GM19395 (cell line): ENCODE results near the gene ADAM33.

ENCODE experiments used
- ATAC-seq: cut with Tn5 transposase; IDR thresholded peaks from one replicate; pipeline ENCODE4 v1.9.1; 2021; ENCODE audit warnings: mild to moderate bottlenecking, moderate library complexity; ENCODE audit not compliant: unreplicated experiment

The ADAM33 gene

DNA sequence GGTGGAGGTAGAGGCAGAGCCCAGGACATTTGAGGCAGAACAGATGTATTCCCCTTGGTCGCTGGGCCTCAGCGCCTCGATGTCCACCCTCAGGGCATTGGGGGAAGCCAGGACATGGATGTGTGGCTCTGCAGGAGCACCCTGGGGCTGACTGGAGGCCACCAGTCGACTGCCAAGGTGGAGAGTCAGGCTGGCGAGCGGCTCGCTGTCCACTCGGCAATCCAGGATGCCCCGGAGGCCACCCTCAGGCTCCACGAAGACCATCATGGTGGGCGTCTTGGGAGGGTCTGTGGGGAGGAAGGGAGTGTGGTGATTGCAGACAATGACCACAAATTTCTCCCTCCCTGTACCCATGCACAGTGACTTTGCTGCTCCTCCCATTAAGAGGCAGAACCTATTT lies 8.2 kb upstream of the ADAM33 start:
- ATAC-seq, result no peak

DNA sequence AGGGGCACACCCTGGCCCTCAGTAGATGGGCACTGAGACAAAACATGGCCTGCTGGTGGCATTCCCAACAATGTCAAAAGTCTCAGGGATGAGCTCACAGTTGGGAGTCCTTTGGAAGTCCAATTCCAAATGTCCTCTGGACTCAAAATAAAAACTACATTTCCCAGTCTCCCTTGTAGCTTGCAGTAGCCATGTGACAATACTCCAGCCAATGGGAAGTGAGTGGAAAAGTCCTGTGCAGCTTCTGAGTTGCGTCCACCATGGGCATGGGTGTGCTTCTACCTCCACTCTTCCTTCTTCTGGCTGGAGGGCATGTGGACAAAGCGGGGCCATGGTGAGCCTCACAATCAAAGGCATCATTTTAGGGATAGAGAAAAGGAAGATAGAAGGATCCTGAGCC lies 5.8 kb upstream of the ADAM33 start:
- ATAC-seq, result no peak

DNA sequence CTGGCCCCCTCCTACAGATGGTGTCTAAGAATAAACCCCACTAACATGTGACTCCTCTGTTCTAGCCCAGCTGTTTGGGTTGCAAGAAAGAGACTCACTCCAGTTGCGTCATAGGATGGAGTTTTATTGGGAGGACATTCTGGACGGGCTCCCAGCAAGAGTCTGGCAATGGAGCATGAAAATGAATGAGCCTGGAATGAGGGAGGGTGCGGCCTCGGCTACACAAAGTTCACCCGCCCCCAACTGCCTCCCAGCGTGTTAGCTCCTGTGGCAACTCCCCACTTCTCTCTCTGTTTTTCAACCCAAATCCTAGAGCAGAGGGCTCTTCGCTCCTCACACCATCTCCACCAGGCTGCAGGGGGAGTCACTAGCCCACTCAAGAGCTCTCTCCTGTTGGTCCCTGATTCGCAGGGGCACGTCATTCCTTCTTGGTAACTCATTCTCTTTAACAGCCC lies 5.1 kb upstream of the ADAM33 start:
- no peak for ATAC-seq

DNA sequence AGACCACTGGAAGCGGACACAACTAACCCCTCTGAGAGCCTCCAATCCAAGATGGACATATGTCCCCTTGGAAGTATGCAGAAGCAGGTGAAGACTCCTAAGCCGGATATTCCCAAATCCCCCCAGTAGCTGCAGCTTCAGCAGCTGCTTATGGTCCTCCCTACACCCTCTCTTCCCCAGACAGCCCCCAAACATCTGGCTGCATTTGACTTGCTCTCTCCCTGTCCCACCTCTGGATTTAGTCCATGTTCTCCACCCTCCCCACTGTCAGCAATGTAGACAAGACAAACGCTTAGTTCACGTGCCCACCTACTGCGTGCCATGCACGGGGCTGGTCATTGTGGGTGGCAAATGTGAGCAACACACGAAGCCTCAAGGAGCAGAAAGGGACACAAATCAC lies 4.6 kb upstream of the ADAM33 start:
- ATAC-seq, result no peak

DNA sequence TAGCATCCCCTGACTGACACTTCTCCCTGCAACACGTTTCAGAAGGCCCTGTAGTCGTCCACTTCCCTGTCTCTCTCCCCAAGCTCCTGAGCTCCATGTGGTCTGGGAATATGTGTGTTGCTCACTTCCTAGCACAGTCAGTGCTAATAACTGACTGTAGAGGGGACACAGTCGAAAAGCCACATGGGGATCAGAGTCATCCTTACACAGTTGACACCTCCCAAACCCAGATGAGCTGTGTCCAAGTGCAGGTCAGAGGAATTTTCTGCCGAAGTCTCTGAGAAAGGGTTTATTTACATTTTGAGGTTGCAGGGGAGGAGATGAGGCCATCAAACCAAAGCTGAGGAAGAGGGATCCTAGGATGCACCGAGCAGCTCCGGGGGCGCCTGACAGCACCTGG lies 3.5 kb upstream of the ADAM33 start:
- ATAC-seq, result no peak

DNA sequence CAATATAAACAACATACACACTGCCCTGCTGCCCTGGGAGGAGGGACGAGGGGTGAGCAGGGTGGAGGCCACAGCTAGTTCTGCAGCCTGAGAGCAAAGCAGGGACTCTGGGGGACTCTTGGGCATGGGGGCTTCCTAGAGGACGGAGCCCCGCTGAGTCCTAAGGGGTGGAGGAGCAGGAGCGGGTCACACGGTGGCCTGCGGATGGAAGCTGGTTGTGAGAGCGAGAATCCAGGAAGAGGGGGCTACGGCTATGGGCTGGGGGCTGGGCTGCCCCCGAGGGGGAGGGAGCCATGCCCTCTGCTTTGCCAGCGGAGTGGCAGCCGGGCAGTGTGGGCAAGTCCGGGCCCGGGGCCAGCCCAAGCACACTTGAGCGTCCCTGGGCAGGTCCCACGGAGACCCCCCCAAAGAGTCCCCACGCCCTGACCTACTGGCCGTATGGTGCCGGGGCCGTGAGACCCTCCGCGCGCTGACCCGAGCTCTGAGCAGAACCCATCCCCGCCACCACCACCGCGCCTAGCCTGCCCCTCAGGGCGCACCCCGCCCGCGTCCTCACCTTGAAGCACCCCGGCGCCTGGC lies 369 bp downstream of the ADAM33 start:
- no peak for ATAC-seq

DNA sequence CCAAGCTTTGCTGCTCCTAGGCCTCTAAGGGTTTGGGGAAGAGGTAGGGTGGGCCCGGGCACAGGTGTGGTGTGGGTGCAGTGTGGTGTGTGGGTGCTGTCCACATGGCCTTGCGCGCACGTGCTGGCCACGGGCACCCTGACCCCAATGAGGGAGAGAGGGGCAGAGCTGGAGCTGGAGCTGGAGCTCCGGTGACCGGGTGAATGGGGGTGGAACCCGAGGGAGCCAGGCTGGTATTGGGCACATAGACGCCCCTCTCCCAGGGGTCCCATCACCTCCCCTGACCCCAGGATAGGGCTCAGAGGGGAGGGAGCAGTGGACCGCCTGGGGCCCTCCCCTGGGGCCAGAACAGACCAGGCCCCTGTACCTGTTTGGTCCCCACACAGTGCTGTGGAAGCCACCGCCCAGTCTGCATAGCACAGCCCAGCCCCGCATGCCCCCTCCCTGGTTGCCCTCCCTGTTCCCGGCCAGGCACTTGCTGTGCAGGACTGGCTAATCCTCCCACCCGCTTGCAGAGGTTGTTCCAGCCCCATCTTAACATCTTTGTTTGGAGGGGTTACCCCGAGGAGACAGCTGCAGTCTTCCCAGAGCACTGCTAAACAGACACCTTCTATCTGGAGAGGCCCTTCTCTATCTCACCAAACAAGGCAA lies 984 bp downstream of the ADAM33 start:
- no peak for ATAC-seq

DNA sequence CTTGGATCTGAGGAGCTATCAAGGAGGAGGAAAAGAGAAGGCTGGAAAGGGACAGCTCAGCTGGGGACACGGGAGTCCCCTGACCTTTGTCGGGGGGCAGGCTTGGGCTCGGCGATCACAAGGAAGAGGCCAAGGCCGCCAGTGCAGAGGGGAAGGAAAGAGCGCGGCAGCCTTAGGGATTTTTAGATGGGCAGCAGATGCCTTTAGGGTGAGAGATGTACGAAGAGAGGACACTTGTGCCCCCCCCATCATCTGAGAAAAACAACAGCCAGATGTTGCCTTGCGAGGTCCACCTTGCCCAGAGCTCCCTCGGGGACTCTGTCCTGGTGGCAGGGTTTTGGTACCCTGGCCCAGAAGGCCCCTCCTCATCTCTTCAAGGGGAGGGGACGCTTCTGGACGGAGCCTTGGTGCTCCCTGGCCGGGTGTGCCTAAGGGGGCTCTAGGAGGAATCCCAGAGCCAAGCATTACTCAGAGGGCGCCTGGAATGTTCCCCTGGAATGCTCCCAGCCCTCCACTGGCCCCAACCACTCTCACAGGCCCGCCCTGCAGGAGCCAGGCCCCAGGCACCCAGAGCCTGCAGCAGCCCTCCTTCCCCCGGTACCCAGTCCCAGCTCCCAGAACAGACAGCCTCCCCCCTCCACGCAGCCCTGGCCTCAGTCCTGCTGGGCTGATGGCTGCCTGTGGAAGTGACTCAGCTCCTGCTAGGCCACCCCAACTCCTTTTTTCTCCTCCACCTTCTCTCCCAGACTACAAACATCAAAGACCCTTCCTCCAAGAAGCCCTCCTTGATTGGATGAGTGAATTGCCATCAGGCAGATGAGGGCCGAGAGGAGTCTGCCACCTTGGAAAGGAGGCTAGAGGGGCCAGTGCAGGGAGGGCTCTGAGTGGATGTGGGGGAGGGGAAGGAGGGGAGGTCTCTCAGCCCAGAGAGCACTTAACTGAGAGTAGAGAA lies 1.8 kb downstream of the ADAM33 start:
- no peak for ATAC-seq

DNA sequence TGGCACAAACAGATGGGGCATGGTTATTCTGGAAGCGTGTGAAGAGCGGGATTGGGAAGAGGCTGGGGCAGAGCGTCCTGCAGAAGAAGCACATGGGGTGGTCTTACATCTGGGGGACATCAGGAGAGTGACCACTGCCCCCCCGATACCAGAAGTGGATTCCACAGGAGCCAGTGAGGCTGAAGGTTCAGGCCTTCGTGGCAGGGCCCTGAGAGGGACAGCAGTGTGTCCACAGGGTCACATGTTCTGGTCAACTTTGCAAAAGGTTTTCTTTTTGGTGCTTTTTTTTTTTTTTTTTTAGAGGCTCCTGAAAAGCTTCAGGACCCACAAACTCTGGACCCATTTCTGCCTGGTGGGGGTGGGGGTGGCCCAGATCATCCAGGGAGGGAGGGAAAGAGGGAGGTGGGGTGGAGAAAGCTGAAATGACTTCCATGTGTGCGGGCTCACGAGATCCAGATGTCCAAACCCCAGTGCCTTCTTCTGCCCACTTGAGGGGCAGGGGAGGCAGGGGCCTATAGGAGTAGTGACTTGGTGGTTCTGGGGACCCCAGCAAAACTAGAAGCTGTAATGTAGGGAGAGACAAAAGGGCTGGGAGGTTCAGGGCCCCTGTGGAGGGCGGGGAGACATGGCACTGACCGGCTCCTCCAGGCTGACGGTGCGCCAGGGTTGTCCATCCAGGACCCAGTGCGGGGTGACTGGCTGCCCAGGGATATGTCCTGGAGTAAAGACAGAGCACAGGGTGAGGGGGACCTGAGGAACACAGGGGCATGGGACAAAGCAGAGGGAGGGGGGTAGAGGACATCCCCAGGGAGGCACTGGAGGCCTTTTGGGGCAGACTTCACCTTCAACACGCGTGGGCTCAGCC lies 2.7 kb downstream of the ADAM33 start:
- ATAC-seq, result no peak

DNA sequence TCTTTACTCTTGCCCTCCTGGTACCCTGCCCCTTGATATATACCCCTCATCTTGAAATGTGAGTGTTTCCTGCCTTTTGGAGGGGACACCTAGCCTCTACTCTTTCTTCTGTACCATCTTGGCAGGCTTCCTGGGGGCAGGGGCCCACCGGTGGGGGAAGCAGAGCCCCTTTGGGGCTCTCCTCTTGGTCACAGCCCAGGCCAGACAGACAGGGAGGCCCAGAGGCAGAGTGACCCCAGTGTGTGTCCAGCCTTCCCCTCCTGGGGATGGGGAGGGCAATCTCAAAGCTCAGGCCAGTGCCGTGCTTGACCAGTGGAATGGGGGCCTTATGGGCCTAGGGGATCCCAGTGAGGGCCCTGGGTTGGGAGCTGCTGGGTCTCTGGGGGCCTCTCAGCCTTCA lies 3.6 kb downstream of the ADAM33 start:
- ATAC-seq, result no peak

DNA sequence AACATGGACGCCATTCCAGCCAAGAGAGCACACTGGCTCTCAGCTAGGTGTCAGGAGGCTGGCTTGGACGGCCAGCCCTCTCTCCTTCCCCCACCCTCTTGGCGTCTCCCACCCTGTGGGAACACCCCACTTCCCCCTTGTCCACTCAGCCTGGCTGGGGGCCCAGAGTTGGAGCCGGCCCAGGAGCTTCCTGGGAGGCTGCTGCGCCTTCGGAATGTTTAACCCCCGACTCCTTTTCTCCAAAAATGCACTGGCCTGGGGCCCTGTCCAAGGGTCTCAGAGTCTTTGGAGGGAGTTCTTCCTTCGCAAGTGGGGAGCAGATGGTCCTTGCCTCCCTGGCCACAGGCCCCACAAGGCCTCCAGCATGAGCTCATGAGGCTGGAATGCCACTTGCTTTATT lies 4.1 kb downstream of the ADAM33 start:
- ATAC-seq, result no peak

DNA sequence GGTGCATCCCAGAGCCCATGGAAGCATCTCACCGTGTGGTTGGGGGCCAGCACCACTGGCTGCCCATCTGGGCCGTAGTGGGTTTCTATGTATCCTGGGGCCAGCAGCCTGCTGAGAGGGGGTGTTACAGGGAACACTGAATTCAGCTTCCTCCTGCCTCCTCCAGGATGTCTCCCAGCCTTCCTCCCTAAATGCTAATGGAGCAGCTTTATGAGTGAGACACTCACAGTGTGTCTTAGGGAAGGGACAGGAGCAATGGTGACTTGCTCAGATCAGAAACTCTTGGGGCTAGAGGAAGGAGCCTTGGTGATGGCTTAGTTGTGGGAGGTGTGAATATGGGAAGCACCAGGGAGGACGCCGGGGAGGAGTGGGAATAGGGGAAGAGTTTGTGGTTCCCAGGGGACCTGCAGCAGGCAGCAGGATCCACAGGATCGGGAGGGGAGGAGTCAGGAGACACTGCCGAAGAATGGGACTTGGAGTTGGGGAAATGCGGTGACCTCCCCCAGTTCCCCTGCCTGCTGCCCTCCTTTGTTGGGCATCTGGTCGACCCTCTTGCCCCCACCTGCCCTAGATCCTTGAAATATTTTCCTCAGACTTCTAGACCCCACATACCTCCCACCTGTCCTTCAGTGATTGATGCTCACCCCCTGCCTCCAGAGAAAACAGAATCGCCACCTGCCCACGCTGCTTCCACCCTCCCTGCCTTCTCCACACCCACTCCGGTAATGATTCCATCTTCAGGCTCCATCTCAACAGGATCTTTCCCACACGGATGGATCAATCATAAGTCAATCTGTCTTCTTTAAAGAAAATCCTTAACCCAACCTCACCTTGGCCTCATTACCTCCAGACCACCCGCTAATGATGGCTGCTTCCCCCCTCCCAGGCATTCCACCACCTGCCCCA lies 6.6 kb downstream of the ADAM33 start:
- no peak for ATAC-seq

DNA sequence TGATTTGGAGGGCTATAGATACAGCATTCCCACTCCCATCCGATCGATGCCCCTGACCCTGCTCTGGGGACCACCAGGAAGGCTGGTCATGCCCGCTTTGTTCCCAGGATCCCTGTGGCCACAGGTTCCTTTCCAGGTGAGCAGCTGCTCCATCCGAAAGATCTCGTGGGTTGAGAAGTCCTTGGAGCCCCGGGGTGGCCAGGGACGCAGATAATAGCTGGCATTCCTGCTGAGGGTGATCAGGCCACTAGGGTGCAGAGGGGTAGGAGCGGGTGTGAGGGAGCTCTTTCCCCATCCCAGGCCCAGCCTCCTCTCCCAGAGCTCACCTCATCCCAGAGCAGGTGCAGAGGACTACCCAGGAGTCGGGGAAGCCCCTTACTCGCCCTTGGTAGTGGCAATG lies 7.4 kb downstream of the ADAM33 start:
- no peak for ATAC-seq

DNA sequence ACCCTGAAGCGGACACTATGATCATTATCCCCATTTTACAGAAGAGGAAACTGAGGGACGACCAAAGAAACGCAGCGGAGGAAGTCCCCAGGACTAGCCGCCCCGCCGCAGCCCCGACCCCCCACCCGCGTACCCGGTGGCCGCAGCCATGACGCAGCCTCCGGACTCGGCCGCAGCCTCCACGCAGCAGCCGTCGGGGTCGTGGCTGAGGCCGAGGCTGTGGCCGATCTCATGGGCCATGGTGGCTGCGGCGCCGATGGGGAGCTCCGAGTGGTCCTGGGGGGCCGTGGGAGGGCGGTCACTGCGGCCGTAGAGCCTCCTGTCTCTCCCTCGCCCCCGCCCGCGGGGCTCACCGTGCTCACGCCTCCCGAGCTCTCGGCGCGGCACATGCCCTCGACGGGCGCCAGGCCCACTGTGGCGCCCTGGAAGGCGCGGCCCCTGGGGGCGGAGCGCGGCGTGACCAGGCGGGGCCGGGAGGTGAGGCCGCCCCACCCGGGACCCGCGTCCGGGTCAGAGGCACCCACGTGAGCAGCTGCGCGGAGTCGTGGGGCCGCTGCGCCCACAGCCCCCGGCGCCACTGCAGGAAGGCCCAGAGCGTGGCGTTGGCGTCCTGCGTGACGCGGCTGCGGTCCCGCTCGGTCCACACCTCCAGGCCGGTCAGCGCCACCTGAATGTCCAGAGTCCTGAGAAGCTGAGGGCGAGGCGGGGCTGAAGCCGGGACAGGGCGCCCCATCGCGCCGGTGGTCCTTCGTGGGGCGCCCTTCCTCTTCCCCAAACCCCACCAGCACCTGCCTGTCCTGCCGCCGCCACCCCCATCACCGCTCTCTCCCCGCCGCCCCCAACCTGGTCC lies 8.4 kb downstream of the ADAM33 start:
- no peak for ATAC-seq

DNA sequence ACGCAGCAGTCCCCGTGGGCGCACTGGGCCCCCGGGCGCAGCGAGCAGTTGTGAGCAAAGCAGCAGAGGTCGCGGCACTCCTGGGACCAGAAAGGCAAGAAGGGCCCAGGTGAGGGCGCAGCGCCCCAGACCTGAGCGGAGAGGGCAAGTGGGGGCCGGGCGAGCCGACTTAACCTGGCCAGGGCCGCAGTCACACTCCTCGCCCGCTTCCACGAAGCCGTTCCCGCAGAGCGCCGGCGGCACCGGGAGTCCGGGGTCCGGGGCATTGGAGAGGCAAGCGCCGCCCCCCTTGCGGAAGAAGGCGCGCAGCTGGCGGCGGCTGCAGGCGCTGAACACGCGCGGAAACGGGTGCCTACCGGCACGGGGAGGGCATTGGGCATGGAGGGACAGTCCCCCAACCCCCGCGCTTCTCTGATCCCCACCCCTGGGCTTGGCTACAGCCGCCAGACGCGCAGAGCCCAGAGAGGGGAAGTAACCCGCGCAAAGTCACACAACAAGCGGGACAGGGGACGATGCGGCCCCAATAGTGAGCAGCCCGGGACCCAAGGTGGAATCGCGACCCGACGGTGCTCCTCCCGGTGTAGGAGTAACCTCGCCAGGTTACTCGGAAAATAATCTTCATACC lies 9.2 kb downstream of the ADAM33 start:
- no peak for ATAC-seq

DNA sequence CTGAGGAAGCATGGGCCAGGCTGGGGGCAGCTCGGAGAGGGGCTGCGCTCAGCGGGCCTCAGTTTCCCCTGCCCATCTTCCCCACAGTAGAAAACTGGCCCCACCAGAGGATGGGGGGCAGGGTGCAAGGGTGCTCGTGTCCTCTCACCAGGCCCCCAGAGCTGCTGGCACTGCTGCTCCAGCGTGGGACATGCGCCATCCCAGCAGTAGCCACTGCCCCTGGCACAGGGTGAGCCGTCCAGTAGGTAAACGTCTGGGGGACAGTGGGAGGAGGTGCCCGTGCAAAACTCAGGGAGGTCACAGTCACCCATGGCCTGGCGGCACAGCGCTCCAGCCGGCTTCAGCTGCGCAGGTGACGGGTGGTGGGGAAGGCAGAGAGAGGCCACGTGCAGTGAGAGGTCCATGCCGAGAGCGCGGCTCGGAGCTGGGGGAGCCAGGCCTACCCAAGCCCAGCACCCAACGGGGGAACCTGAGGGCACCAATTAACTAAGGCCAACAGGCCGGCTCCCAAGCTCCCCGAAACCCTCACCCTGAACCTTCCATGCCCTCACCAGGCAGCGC lies 9.7 kb downstream of the ADAM33 start:
- ATAC-seq, result no peak

DNA sequence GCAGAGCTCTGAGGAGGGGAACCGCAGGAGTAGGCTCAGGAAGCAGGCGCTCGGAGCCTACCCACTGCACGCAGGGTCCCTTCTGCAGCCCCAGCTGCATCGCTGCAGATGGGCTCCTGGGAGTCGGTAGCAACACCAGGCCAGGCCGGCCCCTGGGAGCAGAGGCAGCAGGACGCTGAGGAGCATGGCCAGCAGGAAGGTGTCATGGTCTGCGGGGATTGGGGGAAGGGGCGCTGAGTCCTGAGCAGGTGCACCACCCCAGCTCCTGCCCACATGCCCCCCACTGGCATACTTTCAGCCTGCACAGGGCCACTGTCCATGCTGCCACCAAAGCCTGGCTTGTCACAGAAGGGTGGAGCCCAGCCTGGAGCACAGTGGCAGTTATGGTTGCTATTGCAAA lies 10.9 kb downstream of the ADAM33 start:
- no peak for ATAC-seq

DNA sequence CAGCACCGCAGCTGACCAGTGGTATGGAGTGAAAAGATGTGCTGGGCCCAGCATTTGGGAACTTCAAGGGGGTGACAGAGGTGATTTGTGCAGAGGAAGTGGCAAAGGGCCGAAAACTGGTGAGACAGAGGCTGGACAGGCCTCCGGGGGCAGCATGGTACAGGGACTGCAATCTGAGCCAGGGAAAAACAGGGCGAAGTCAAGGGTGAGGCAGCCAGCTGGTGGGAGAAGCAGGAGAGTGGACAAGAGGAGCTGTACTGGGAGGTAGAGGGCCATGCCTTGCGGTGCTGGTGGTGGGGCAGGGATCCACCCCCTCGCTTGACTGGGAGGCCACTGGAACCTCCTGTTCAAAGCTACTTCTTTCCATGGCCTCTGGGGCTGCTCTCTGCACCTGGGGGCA lies 11.3 kb downstream of the ADAM33 start:
- no peak for ATAC-seq
